HEK293 (cell line): ENCODE measurements around the gene MMP21.

Experiments
- ELK4 ChIP-seq: IDR thresholded peaks from 2 replicates; pipeline ENCODE4 v1.6.1; 2011; ENCODE audit warnings: mild to moderate bottlenecking, low read depth, low read length, borderline replicate concordance
- FEZF1 ChIP-seq: fragments of 450-650 bp; formaldehyde crosslinking; IDR thresholded peaks from 2 replicates; pipeline ENCODE4 v1.5.1; 2016; ENCODE audit warnings: missing biosample characterization, missing genetic modification characterization
- GLIS2 ChIP-seq: fragments of 450-650 bp; formaldehyde crosslinking; IDR thresholded peaks from 2 replicates; pipeline ENCODE4 v1.5.1; 2016; ENCODE audit warnings: missing biosample characterization, missing genetic modification characterization
- HOXA7 ChIP-seq: sonication (generic); formaldehyde crosslinking; IDR thresholded peaks from 2 replicates; pipeline ENCODE4 v1.8.1; 2022; ENCODE audit warnings: missing genetic modification reagents, borderline replicate concordance
- KLF1 ChIP-seq: fragments of 450-650 bp; formaldehyde crosslinking; IDR thresholded peaks from 2 replicates; pipeline ENCODE4 v1.5.1; 2016; ENCODE audit warnings: missing biosample characterization, missing genetic modification characterization
- KLF17 ChIP-seq: fragments of 450-650 bp; formaldehyde crosslinking; IDR thresholded peaks from 2 replicates; pipeline ENCODE4 v1.5.1; 2016; ENCODE audit warnings: missing biosample characterization, missing genetic modification characterization
- SCRT1 ChIP-seq: fragments of 450-650 bp; formaldehyde crosslinking; IDR thresholded peaks from 2 replicates; pipeline ENCODE4 v1.5.1; 2016; ENCODE audit warnings: missing biosample characterization, missing genetic modification characterization, borderline replicate concordance
- YY1 ChIP-seq: fragments of 450-650 bp; formaldehyde crosslinking; IDR thresholded peaks from 2 replicates; pipeline ENCODE4 v1.5.1; 2018; ENCODE audit warnings: missing biosample characterization, missing genetic modification characterization
- ZBTB20 ChIP-seq: fragments of 450-650 bp; formaldehyde crosslinking; IDR thresholded peaks from 2 replicates; pipeline ENCODE4 v1.5.1; 2016; ENCODE audit warnings: missing biosample characterization, missing genetic modification characterization
- ZBTB21 ChIP-seq: fragments of 450-650 bp; formaldehyde crosslinking; IDR thresholded peaks from 2 replicates; pipeline ENCODE4 v1.5.1; 2017; ENCODE audit warnings: missing biosample characterization, missing genetic modification characterization
- ZBTB49 ChIP-seq: fragments of 450-650 bp; formaldehyde crosslinking; IDR thresholded peaks from 2 replicates; pipeline ENCODE4 v1.5.1; 2016; ENCODE audit warnings: missing biosample characterization, missing genetic modification characterization, low read depth
- ZFHX2 ChIP-seq: fragments of 450-650 bp; formaldehyde crosslinking; conservative IDR thresholded peaks from 2 replicates; pipeline ENCODE4 v1.5.1; 2016; ENCODE audit warnings: missing biosample characterization, missing genetic modification characterization
- ZFP69B ChIP-seq: fragments of 450-650 bp; formaldehyde crosslinking; IDR thresholded peaks from 2 replicates; pipeline ENCODE4 v1.5.1; 2016; ENCODE audit warnings: missing biosample characterization, missing genetic modification characterization
- ZNF114 ChIP-seq: fragments of 450-650 bp; formaldehyde crosslinking; IDR thresholded peaks from 2 replicates; pipeline ENCODE4 v1.5.0; 2017; ENCODE audit warnings: missing biosample characterization, missing genetic modification characterization
- ZNF121 ChIP-seq: fragments of 450-650 bp; formaldehyde crosslinking; IDR thresholded peaks from 2 replicates; pipeline ENCODE4 v1.5.1; 2016; ENCODE audit warnings: missing biosample characterization, missing genetic modification characterization
- ZNF140 ChIP-seq: fragments of 450-650 bp; formaldehyde crosslinking; IDR thresholded peaks from 2 replicates; pipeline ENCODE4 v1.5.1; 2016; ENCODE audit warnings: missing biosample characterization, missing genetic modification characterization
- ZNF146 ChIP-seq: fragments of 450-650 bp; formaldehyde crosslinking; IDR thresholded peaks from 2 replicates; pipeline ENCODE4 v1.5.1; 2016; ENCODE audit warnings: missing biosample characterization, missing genetic modification characterization
- ZNF292 ChIP-seq: fragments of 450-650 bp; formaldehyde crosslinking; IDR thresholded peaks from 2 replicates; pipeline ENCODE4 v1.5.1; 2016; ENCODE audit warnings: low read depth, missing biosample characterization, missing genetic modification characterization, borderline replicate concordance
- ZNF350 ChIP-seq: fragments of 450-650 bp; formaldehyde crosslinking; IDR thresholded peaks from 2 replicates; pipeline ENCODE4 v1.5.0; 2017; ENCODE audit warnings: missing biosample characterization, mild to moderate bottlenecking, missing genetic modification characterization
- ZNF549 ChIP-seq: fragments of 450-650 bp; IDR thresholded peaks from 2 replicates; pipeline ENCODE4 v1.5.1; 2018; ENCODE audit warnings: missing biosample characterization, missing genetic modification characterization, mild to moderate bottlenecking, inconsistent platforms, moderate library complexity
- ZNF596 ChIP-seq: fragments of 450-650 bp; IDR thresholded peaks from 2 replicates; pipeline ENCODE4 v1.5.0; 2018; ENCODE audit warnings: missing biosample characterization, mild to moderate bottlenecking, missing genetic modification characterization, moderate library complexity
- ZNF610 ChIP-seq: fragments of 450-650 bp; formaldehyde crosslinking; IDR thresholded peaks from 2 replicates; pipeline ENCODE4 v1.5.1; 2016; ENCODE audit warnings: missing biosample characterization, missing genetic modification characterization, borderline replicate concordance
- ZNF747 ChIP-seq: fragments of 450-650 bp; formaldehyde crosslinking; IDR thresholded peaks from 2 replicates; pipeline ENCODE4 v1.5.1; 2016; ENCODE audit warnings: missing biosample characterization, missing genetic modification characterization
- ZNF76 ChIP-seq: fragments of 450-650 bp; formaldehyde crosslinking; IDR thresholded peaks from 2 replicates; pipeline ENCODE4; 2016; ENCODE audit warnings: low read depth, missing biosample characterization, missing genetic modification characterization, borderline replicate concordance
- ZSCAN4 ChIP-seq: fragments of 450-650 bp; formaldehyde crosslinking; IDR thresholded peaks from 2 replicates; pipeline ENCODE4 v1.5.1; 2017; ENCODE audit warnings: missing biosample characterization, missing genetic modification characterization
- ZXDB ChIP-seq: fragments of 450-650 bp; formaldehyde crosslinking; IDR thresholded peaks from 2 replicates; pipeline ENCODE4 v1.5.1; 2016; ENCODE audit warnings: missing biosample characterization, missing genetic modification characterization
- TF ChIP-seq, protein P1 (sequence below): fragments of 450-650 bp; formaldehyde crosslinking; IDR thresholded peaks from 2 replicates; pipeline ENCODE4; 2016; ENCODE audit warnings: missing biosample characterization, missing genetic modification characterization
- TF ChIP-seq, protein P2 (sequence below): fragments of 450-650 bp; formaldehyde crosslinking; IDR thresholded peaks from 2 replicates; pipeline ENCODE4 v1.5.1; 2016; ENCODE audit warnings: missing biosample characterization, missing genetic modification characterization
- TF ChIP-seq, protein P3 (sequence below): fragments of 450-650 bp; formaldehyde crosslinking; IDR thresholded peaks from 2 replicates; pipeline ENCODE4 v1.5.1; 2016; ENCODE audit warnings: missing biosample characterization, missing genetic modification characterization

MMP21 gene

DNA sequence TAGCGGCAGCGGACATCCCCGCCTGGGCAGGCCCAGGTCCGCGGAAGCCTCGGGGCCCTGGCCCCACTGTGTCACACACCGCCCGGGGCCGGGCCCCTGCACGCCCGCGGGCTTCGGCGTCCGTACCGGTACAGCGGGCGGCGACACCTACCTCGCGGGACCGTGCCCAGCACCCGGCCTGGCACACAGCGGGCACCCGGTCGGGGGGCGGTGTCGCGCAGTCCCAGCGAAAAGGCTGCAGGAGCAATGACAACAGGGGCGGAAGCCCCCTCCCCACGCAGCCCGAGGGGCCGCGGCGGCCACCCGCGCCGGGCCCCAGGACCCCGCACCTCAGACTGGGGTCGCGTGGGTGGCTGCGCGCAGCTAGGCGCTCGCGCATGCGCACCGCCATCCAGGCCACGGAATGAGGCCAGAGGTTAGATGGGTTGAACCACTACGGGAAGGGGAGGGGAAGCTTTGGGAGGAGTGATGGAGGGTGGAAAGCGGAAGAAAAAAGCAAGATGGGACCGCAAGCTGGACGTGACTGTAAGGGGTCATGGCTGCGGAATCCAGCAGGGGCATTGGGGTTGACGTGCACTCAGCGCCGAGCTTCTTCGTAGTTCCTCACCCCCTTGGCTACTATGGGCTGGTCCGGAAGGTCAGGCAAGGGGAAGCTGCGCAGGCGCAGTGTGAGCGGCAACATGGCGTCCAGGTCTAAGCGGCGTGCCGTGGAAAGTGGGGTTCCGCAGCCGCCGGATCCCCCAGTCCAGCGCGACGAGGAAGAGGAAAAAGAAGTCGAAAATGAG, 47.4 kb upstream of the MMP21 start, which contains the start of the genes BCCIP and UROS (continued):
- TF ChIP-seq ZBTB21 (0 out of 2 replicates have a peak, but pooled peaks have one; percentile 26), KLF17 (tag by site-specific recombination) (peak; percentile 97), ZBTB49 (no peak), YY1 (tag by site-specific recombination) (peak; percentile 75; the same call in 1 of the 2 replicates), ZBTB20 (tag by site-specific recombination) (peak; percentile 94), FEZF1 (no peak), ZNF140 (tag by site-specific recombination) (no peak), ZNF350 (tag by site-specific recombination) (no peak), ZNF549 (no peak), ZFHX2 (tag by site-specific recombination) (peak; percentile 92), GLIS2 (tag by site-specific recombination) (peak; percentile 52; the same call in 1 of the 2 replicates), ZNF121 (tag by site-specific recombination) (no peak), HOXA7 (CRISPR knock-in tag) (no peak), ZNF76 (peak; percentile 79; the same call in 1 of the 2 replicates), ZFP69B (tag by site-specific recombination) (peak; percentile 68), ZNF747 (no peak), ZXDB (tag by site-specific recombination) (peak; percentile 98), KLF1 (tag by site-specific recombination) (0 out of 2 replicates have a peak, but pooled peaks have one; percentile 42), ELK4 (no peak), ZNF610 (tag by site-specific recombination) (0 out of 2 replicates have a peak, but pooled peaks have one; percentile 53), ZNF114 (no peak), ZNF146 (0 out of 2 replicates have a peak, but pooled peaks have one; percentile 4), ZSCAN4 (tag by site-specific recombination) (no peak), ZNF596 (tag by site-specific recombination) (0 out of 2 replicates have a peak, but pooled peaks have one; percentile 36), SCRT1 (no peak), ZNF292 (tag by site-specific recombination) (no peak)
- TF ChIP-seq, protein P1, sequence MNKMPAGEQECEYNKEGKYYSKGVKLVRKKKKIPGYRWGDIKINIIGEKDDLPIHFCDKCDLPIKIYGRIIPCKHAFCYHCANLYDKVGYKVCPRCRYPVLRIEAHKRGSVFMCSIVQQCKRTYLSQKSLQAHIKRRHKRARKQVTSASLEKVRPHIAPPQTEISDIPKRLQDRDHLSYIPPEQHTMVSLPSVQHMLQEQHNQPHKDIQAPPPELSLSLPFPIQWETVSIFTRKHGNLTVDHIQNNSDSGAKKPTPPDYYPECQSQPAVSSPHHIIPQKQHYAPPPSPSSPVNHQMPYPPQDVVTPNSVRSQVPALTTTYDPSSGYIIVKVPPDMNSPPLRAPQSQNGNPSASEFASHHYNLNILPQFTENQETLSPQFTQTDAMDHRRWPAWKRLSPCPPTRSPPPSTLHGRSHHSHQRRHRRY: 0 out of 2 replicates have a peak, but pooled peaks have one; percentile 49
- TF ChIP-seq, protein P2, sequence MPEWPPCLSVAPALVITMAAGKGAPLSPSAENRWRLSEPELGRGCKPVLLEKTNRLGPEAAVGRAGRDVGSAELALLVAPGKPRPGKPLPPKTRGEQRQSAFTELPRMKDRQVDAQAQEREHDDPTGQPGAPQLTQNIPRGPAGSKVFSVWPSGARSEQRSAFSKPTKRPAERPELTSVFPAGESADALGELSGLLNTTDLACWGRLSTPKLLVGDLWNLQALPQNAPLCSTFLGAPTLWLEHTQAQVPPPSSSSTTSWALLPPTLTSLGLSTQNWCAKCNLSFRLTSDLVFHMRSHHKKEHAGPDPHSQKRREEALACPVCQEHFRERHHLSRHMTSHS: no peak
- TF ChIP-seq, protein P3, sequence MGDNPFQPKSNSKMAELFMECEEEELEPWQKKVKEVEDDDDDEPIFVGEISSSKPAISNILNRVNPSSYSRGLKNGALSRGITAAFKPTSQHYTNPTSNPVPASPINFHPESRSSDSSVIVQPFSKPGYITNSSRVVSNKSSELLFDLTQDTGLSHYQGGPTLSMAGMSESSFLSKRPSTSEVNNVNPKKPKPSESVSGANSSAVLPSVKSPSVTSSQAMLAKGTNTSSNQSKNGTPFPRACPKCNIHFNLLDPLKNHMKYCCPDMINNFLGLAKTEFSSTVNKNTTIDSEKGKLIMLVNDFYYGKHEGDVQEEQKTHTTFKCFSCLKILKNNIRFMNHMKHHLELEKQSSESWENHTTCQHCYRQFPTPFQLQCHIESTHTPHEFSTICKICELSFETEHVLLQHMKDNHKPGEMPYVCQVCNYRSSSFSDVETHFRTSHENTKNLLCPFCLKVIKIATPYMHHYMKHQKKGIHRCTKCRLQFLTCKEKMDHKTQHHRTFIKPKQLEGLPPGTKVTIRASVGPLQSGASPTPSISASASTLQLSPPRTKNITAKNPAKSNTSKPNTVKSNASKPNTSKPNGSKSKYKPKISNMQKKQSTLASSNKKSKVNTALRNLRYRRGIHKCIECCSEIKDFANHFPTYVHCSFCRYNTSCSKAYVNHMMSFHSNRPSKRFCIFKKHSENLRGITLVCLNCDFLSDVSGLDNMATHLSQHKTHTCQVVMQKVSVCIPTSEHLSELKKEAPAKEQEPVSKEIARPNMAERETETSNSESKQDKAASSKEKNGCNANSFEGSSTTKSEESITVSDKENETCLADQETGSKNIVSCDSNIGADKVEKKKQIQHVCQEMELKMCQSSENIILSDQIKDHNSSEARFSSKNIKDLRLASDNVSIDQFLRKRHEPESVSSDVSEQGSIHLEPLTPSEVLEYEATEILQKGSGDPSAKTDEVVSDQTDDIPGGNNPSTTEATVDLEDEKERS (tag by site-specific recombination): no peak
